22Rv1 (cell line): ENCODE results near the gene SMCHD1.
"Not testable (repeated sequence)": the region's sequence is repeated elsewhere in the genome, so short reads cannot be mapped to it uniquely, and the experiment has no call there.

Experiments used
- H3K27ac ChIP-seq: fragments of 450-650 bp; 2 replicates; pipeline ENCODE4 v1.5.1; 2017
- ZFX ChIP-seq: fragments of 450-650 bp; IDR thresholded peaks from 2 replicates; pipeline ENCODE4 v1.6.1; 2017; ENCODE audit warnings: antibody characterized with exemption, borderline replicate concordance
- TF ChIP-seq, protein P1 (sequence below): fragments of 450-650 bp; IDR thresholded peaks from 2 replicates; pipeline ENCODE4 v1.5.1; 2017; ENCODE audit warnings: mild to moderate bottlenecking

The SMCHD1 gene

GRCh38 chr18:2719040-2719439, 63.5 kb downstream of the SMCHD1 start:
- no peak for TF ChIP-seq ZFX
- TF ChIP-seq, protein P1, sequence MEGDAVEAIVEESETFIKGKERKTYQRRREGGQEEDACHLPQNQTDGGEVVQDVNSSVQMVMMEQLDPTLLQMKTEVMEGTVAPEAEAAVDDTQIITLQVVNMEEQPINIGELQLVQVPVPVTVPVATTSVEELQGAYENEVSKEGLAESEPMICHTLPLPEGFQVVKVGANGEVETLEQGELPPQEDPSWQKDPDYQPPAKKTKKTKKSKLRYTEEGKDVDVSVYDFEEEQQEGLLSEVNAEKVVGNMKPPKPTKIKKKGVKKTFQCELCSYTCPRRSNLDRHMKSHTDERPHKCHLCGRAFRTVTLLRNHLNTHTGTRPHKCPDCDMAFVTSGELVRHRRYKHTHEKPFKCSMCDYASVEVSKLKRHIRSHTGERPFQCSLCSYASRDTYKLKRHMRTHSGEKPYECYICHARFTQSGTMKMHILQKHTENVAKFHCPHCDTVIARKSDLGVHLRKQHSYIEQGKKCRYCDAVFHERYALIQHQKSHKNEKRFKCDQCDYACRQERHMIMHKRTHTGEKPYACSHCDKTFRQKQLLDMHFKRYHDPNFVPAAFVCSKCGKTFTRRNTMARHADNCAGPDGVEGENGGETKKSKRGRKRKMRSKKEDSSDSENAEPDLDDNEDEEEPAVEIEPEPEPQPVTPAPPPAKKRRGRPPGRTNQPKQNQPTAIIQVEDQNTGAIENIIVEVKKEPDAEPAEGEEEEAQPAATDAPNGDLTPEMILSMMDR = no peak
- H3K27ac ChIP-seq = no peak overlapping the region

DNA sequence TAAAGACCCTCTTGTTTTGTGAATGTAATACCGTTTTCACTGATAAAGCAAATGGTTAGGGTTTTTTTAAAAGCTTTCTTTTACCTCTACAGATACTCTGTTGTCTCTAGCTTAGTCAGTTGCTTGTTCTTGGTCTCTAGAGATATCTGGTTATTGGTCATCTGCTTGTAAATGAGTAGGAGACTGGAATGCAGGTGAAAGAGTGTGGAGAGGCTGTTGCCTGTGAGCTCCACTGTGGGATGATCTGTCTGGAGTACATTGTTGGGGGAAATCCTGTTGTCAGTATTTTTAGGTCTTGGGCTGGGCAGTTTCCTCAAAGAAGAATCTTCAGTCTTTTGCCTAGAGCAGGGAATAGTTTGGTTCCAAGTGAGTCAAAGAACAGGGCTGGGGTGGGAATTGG, 67.7 kb downstream of the SMCHD1 start:
- H3K27ac ChIP-seq = peak overlapping the region; percentile 29; the same call in 1 of the 2 replicates
- TF ChIP-seq, protein P1 = no peak
- no peak for TF ChIP-seq ZFX

DNA sequence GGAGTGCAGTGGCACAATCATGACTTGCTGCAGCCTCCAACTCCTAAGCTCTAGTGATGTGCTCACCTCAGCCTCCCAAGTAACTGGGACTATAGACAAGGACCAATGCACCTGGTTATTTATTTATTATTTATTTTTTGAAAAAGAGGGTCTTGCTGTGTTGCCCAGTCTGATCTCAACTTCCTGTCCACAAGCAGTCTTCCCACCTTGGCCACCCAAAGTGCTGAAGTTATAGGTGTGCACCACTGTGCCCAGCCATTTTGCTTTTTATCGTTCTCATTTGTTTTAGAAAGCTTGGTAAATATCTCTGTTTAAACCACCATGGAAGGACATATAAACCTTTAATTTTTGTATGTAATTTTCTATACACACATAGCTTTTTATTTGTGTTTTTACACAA, 74.2 kb downstream of the SMCHD1 start:
- H3K27ac ChIP-seq = no peak overlapping the region
- TF ChIP-seq ZFX = no peak
- TF ChIP-seq, protein P1 = no peak

GRCh38 chr18:2736823-2737222, 81.3 kb downstream of the SMCHD1 start:
- H3K27ac ChIP-seq = no peak overlapping the region
- TF ChIP-seq, protein P1 = no peak
- no peak for TF ChIP-seq ZFX

- H3K27ac ChIP-seq = not testable (repeated sequence)
These were observed 84.6 kb downstream of the SMCHD1 start for GRCh38 chr18:2740082-2740481.

- no peak for TF ChIP-seq ZFX
- TF ChIP-seq, protein P1 = no peak
- no peak overlapping the region for H3K27ac ChIP-seq
These were observed 90.7 kb downstream of the SMCHD1 start for GRCh38 chr18:2746274-2746673.

DNA sequence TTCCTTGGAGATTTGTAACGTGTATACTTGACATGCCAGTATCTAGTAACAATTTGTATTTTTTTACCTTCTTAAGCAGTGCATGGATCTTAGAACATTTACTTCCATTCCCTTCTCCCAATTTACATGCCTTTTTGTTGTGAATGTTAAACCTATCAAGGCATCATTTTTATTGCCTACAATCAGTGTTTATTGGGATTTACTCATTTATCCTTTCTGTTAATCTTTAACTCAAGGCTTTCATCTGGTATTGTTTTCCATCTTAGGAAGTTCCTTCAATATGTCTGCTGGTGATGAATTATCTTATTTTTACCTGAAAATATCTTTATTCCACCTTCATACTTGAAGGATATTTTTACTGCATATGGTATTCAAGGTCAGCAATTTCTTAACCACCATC, 102.8 kb downstream of the SMCHD1 start:
- no peak for TF ChIP-seq ZFX
- TF ChIP-seq, protein P1 = no peak

GRCh38 chr18:2774669-2775068, 119.1 kb downstream of the SMCHD1 start:
- no peak overlapping the region for H3K27ac ChIP-seq
- TF ChIP-seq, protein P1 = no peak
- TF ChIP-seq ZFX = no peak

More for the DNA sequence above, 102.8 kb downstream of the SMCHD1 start:
- H3K27ac ChIP-seq = peak overlapping the region; percentile 43
